ENCODE measurements around the gene CENPX. TPM values are rescaled to one million over a fixed set of nuclear protein-coding genes. Genes with fewer than 3 reads are reported as not detected.
A peak's percentile ranks its signal among the peaks of the same experiment; 100 is the strongest.
"Not testable (repeated sequence)": the region's sequence is repeated elsewhere in the genome, so short reads cannot be mapped to it uniquely, and the experiment has no call there.

Gene CENPX
- total RNA-seq, 1 donor from 2014 or later, result 20.9 TPM

- Histone ChIP-seq H3K9ac (ENCODE audit: low read depth in 1 of 3, low read length in 3 of 3) (no peak overlapping the region), H3K4me3 (ENCODE audit: low read length in 3 of 3) (no peak overlapping the region), H3K27ac (ENCODE audit: low read depth, low read length) (no peak overlapping the region), H3K27me3 (ENCODE audit: control insufficient read depth in 3 of 3, insufficient read depth in 3 of 3, low read length in 3 of 3) (no peaks in the 10 kb centered on the region), H3K4me1 (ENCODE audit: control insufficient read depth in 3 of 3, insufficient read depth in 3 of 3, low read length in 3 of 3) (peaks cover 14 to 24% (median 21%) of the 10 kb centered on the region in 3 donors), H3K9me3 (ENCODE audit: control insufficient read depth in 3 of 3, low read length in 3 of 3) (no peaks in the 10 kb centered on the region), H3K36me3 (ENCODE audit: control insufficient read depth in 3 of 3, insufficient read depth in 3 of 3, low read length in 3 of 3) (peaks cover 0 to 8% (median 7%) of the 10 kb centered on the region in 3 donors)
Measured at GRCh38 chr17:82039695-82040299, 17.1 kb upstream of the CENPX start.

GRCh38 chr17:82038796-82039409 is 16.2 kb upstream of the CENPX start:
- not testable (repeated sequence) for H3K36me3 ChIP-seq (ENCODE audit: control insufficient read depth in 3 of 3, insufficient read depth in 3 of 3, low read length in 3 of 3); H3K27ac ChIP-seq (ENCODE audit: low read depth, low read length); H3K9me3 ChIP-seq (ENCODE audit: control insufficient read depth in 3 of 3, low read length in 3 of 3); H3K4me3 ChIP-seq (ENCODE audit: low read length in 3 of 3); H3K9ac ChIP-seq (ENCODE audit: low read depth in 1 of 3, low read length in 3 of 3); H3K27me3 ChIP-seq (ENCODE audit: control insufficient read depth in 3 of 3, insufficient read depth in 3 of 3, low read length in 3 of 3)
- H3K4me1 ChIP-seq (ENCODE audit: control insufficient read depth in 3 of 3, insufficient read depth in 3 of 3, low read length in 3 of 3), result peaks cover 14 to 24% (median 23%) of the 10 kb centered on the region in 3 donors

GRCh38 chr17:82037889-82038195 is 15.2 kb upstream of the CENPX start:
- Histone ChIP-seq H3K36me3 (ENCODE audit: control insufficient read depth in 3 of 3, insufficient read depth in 3 of 3, low read length in 3 of 3) (peaks cover 0 to 8% (median 7%) of the 10 kb centered on the region in 3 donors), H3K4me3 (ENCODE audit: low read length in 3 of 3) (peak overlapping the region; percentile 64 to 91 (median 70)), H3K9ac (ENCODE audit: low read depth in 1 of 3, low read length in 3 of 3) (peak overlapping the region; percentile 56 to 73 (median 59)), H3K27ac (ENCODE audit: low read depth, low read length) (peak overlapping the region; percentile 96), H3K9me3 (ENCODE audit: control insufficient read depth in 3 of 3, low read length in 3 of 3) (no peaks in the 10 kb centered on the region), H3K27me3 (ENCODE audit: control insufficient read depth in 3 of 3, insufficient read depth in 3 of 3, low read length in 3 of 3) (peaks cover 0 to 8% (median 0%) of the 10 kb centered on the region in 3 donors), H3K4me1 (ENCODE audit: control insufficient read depth in 3 of 3, insufficient read depth in 3 of 3, low read length in 3 of 3) (peaks cover 14 to 24% (median 23%) of the 10 kb centered on the region in 3 donors)

- peak within 1 kb of the TSS; percentile 73 to 93 (median 92) for H3K9ac ChIP-seq (ENCODE audit: low read depth in 1 of 3, low read length in 3 of 3)
- H3K4me3 ChIP-seq (ENCODE audit: low read length in 3 of 3), result peak within 1 kb of the TSS; percentile 78 to 91 (median 88)
- peak within 1 kb of the TSS; percentile 96 for H3K27ac ChIP-seq (ENCODE audit: low read depth, low read length)
- H3K36me3 ChIP-seq (ENCODE audit: control insufficient read depth in 3 of 3, insufficient read depth in 3 of 3, low read length in 3 of 3), result peaks cover 0 to 8% (median 7%) of the 10 kb centered on the region in 3 donors
- H3K27me3 ChIP-seq (ENCODE audit: control insufficient read depth in 3 of 3, insufficient read depth in 3 of 3, low read length in 3 of 3), result peaks cover 3 to 14% (median 5%) of the 10 kb centered on the region in 3 donors
- H3K9me3 ChIP-seq (ENCODE audit: control insufficient read depth in 3 of 3, low read length in 3 of 3), result no peaks in the 10 kb centered on the region
- peaks cover 14 to 26% (median 24%) of the 10 kb centered on the region in 3 donors for H3K4me1 ChIP-seq (ENCODE audit: control insufficient read depth in 3 of 3, insufficient read depth in 3 of 3, low read length in 3 of 3)
Measured at GRCh38 chr17:82037092-82037888, 14.6 kb upstream of the CENPX start, which contains the start of gene DCXR. TSS of gene DCXR (minus strand) at chr17:82037697. CDS start at chr17:82037682, 15 bp downstream.

- H3K27ac ChIP-seq (ENCODE audit: low read depth, low read length), result peak overlapping the region; percentile 96
Measured at GRCh38 chr17:82036634-82037091, 14.0 kb upstream of the CENPX start.

GRCh38 chr17:82035956-82036633 is 13.4 kb upstream of the CENPX start:
- H3K27ac ChIP-seq (ENCODE audit: low read depth, low read length), result peak overlapping the region; percentile 96
- H3K9ac ChIP-seq (ENCODE audit: low read depth in 1 of 3, low read length in 3 of 3), result peak overlapping the region; percentile 73 to 93 (median 92)

More at GRCh38 chr17:82036634-82037091, 14.0 kb upstream of the CENPX start:
- H3K27me3 ChIP-seq (ENCODE audit: control insufficient read depth in 3 of 3, insufficient read depth in 3 of 3, low read length in 3 of 3), result peaks cover 6 to 18% (median 7%) of the 10 kb centered on the region in 3 donors
- peak overlapping the region; percentile 73 to 93 (median 92) for H3K9ac ChIP-seq (ENCODE audit: low read depth in 1 of 3, low read length in 3 of 3)
- no peaks in the 10 kb centered on the region for H3K9me3 ChIP-seq (ENCODE audit: control insufficient read depth in 3 of 3, low read length in 3 of 3)
- H3K4me3 ChIP-seq (ENCODE audit: low read length in 3 of 3), result peak overlapping the region; percentile 78 to 91 (median 88)
- H3K4me1 ChIP-seq (ENCODE audit: control insufficient read depth in 3 of 3, insufficient read depth in 3 of 3, low read length in 3 of 3), result peaks cover 14 to 29% (median 28%) of the 10 kb centered on the region in 3 donors
- H3K36me3 ChIP-seq (ENCODE audit: control insufficient read depth in 3 of 3, insufficient read depth in 3 of 3, low read length in 3 of 3), result peaks cover 0 to 8% (median 7%) of the 10 kb centered on the region in 3 donors

GRCh38 chr17:82035488-82035887 is 12.8 kb upstream of the CENPX start:
- Histone ChIP-seq H3K9ac (ENCODE audit: low read depth in 1 of 3, low read length in 3 of 3) (peak overlapping the region; percentile 51 to 93 (median 92)), H3K4me1 (ENCODE audit: control insufficient read depth in 3 of 3, insufficient read depth in 3 of 3, low read length in 3 of 3) (peaks cover 14 to 35% (median 34%) of the 10 kb centered on the region in 3 donors), H3K4me3 (ENCODE audit: low read length in 3 of 3) (peak overlapping the region in 1 of 3 donors; percentile 88), H3K27me3 (ENCODE audit: control insufficient read depth in 3 of 3, insufficient read depth in 3 of 3, low read length in 3 of 3) (peaks cover 6 to 18% (median 7%) of the 10 kb centered on the region in 3 donors), H3K36me3 (ENCODE audit: control insufficient read depth in 3 of 3, insufficient read depth in 3 of 3, low read length in 3 of 3) (peaks cover 0 to 8% (median 7%) of the 10 kb centered on the region in 3 donors), H3K27ac (ENCODE audit: low read depth, low read length) (no peak overlapping the region), H3K9me3 (ENCODE audit: control insufficient read depth in 3 of 3, low read length in 3 of 3) (no peaks in the 10 kb centered on the region)

More at GRCh38 chr17:82035956-82036633, 13.4 kb upstream of the CENPX start:
- H3K4me3 ChIP-seq (ENCODE audit: low read length in 3 of 3), result peak overlapping the region; percentile 78 to 91 (median 88)
- H3K9me3 ChIP-seq (ENCODE audit: control insufficient read depth in 3 of 3, low read length in 3 of 3), result no peaks in the 10 kb centered on the region
- H3K4me1 ChIP-seq (ENCODE audit: control insufficient read depth in 3 of 3, insufficient read depth in 3 of 3, low read length in 3 of 3), result peaks cover 14 to 29% (median 28%) of the 10 kb centered on the region in 3 donors
- H3K27me3 ChIP-seq (ENCODE audit: control insufficient read depth in 3 of 3, insufficient read depth in 3 of 3, low read length in 3 of 3), result peaks cover 6 to 18% (median 7%) of the 10 kb centered on the region in 3 donors
- H3K36me3 ChIP-seq (ENCODE audit: control insufficient read depth in 3 of 3, insufficient read depth in 3 of 3, low read length in 3 of 3), result peaks cover 0 to 8% (median 7%) of the 10 kb centered on the region in 3 donors

GRCh38 chr17:82034371-82035011 is 11.8 kb upstream of the CENPX start:
- Histone ChIP-seq H3K36me3 (ENCODE audit: control insufficient read depth in 3 of 3, insufficient read depth in 3 of 3, low read length in 3 of 3) (peaks cover 0 to 8% (median 7%) of the 10 kb centered on the region in 3 donors), H3K4me1 (ENCODE audit: control insufficient read depth in 3 of 3, insufficient read depth in 3 of 3, low read length in 3 of 3) (peaks cover 17 to 45% (median 44%) of the 10 kb centered on the region in 3 donors), H3K9ac (ENCODE audit: low read depth in 1 of 3, low read length in 3 of 3) (peak overlapping the region in 1 of 3 donors; percentile 3), H3K27ac (ENCODE audit: low read depth, low read length) (no peak overlapping the region), H3K9me3 (ENCODE audit: control insufficient read depth in 3 of 3, low read length in 3 of 3) (no peaks in the 10 kb centered on the region), H3K27me3 (ENCODE audit: control insufficient read depth in 3 of 3, insufficient read depth in 3 of 3, low read length in 3 of 3) (peaks cover 6 to 18% (median 7%) of the 10 kb centered on the region in 3 donors), H3K4me3 (ENCODE audit: low read length in 3 of 3) (no peak overlapping the region)
